GM21529 (cell line): ENCODE data around the gene ALDH3B1.

Experiments used
- ATAC-seq: cut with Tn5 transposase; IDR thresholded peaks from one replicate; pipeline ENCODE4 v1.9.1; 2021; ENCODE audit not compliant: unreplicated experiment

Gene ALDH3B1

DNA sequence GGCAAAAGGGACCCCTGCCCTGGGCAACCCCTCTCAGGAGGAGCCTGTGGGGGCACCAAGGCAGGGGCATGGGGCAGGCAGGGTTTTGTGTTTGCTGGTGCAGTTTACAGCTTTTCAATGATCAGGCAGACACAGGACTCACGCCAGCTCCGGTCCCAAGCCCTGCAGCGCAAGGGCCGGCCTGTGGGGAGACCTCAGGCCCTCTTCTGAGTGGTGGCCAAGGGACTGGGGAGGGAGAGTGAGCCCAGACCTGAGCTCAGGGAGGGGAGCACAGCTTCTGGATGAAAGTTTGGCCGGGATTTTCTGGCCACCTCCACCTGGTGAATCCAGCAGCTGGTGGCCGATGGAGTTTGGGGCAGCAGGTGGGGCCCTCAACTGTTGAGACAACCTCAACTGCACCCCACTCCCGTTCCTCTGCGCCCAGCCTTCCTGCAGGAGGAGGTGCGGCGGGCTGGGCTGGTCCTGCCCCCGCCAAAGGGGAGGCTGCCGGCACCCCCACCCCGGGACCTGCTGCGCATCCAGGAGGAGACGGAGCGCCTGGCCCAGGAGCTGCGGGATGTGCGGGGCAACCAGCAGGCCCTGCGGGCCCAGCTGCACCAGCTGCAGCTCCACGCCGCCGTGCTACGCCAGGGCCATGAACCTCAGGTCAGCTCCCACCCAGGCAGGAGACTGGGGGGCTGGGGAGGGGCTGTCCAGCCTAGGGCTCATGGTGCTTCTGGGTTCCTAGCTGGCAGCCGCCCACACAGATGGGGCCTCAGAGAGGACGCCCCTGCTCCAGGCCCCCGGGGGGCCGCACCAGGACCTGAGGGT, 32.3 kb downstream of the ALDH3B1 start:
- ATAC-seq = no peak

DNA sequence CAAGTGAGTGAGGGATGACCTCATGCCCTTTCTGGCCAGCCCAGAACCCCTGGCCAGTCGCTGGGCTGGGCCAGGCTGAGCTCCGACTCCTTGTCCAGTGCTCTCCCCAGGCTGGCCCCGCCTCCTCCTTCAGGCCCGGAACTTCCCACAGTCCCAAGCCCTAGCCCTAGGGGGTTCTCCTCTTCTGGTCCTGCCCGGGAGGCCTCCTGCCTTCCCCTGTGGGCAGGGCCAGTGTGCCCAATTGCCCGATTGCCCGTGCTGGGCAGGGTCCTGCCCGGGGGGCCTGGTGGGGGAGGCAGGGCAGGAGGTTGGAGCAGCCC, 32.9 kb downstream of the ALDH3B1 start:
- ATAC-seq = no peak

DNA sequence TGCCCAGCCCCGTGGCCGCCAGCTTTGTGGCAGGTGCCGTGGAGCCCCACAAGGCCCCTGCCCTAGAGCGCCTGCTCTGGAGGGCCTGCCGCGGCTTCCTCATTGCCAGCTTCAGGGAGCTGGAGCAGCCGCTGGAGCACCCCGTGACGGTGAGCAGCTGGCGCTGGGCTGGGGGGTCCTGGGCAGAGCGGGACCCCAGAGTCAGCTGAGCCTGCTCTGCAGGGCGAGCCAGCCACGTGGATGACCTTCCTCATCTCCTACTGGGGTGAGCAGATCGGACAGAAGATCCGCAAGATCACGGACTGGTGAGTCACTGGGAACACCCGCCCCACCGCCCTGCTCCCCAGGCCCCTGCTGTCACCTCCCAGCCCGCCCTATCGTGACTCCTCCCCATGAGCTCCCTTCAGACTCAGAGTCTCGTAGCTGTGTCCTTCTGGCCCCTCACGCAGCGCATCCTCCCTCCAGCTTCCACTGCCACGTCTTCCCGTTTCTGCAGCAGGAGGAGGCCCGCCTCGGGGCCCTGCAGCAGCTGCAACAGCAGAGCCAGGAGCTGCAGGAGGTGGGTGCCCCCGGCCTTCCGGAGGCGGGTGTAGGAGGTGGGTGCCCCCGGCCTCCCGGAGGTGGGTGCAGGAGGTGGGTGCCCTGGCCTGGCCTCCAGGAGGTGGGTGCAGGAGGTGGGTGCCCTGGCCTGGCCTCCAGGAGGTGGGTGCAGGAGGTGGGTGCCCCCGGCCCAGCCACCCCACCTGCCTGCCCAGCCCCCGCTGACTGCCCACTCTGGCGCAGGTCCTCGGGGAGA, 33.4 kb downstream of the ALDH3B1 start:
- ATAC-seq = no peak

DNA sequence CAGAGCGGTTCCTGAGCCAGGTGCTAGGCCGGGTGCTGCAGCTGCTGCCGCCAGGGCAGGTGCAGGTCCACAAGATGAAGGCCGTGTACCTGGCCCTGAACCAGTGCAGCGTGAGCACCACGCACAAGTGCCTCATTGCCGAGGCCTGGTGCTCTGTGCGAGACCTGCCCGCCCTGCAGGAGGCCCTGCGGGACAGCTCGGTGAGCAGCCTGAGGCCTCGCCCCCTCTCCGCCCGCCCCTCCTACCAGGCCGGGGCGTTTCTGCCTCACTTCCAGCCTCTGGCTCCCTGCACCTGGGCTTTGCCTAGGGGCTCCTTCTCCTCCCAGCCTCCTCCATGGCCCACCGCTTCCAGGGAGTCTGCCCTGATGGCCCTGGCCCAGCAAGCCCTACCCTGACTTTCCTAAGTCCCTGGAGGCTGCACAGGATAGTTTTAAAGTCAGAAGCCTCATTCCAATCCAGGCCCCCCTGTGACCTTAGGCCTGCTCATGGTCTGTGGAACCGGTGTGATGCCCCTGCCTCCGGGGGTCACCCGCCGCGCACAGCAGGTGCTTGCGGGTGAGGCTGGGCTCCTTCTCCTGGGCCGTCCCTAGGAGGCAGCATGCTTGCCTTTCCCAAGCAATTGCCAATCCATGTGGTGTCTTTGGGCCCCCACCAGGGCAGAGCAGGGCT, 34.2 kb downstream of the ALDH3B1 start:
- no peak for ATAC-seq

- ATAC-seq = no peak
These were observed 34.8 kb downstream of the ALDH3B1 start for GRCh38 chr11:68044898-68045351.

DNA sequence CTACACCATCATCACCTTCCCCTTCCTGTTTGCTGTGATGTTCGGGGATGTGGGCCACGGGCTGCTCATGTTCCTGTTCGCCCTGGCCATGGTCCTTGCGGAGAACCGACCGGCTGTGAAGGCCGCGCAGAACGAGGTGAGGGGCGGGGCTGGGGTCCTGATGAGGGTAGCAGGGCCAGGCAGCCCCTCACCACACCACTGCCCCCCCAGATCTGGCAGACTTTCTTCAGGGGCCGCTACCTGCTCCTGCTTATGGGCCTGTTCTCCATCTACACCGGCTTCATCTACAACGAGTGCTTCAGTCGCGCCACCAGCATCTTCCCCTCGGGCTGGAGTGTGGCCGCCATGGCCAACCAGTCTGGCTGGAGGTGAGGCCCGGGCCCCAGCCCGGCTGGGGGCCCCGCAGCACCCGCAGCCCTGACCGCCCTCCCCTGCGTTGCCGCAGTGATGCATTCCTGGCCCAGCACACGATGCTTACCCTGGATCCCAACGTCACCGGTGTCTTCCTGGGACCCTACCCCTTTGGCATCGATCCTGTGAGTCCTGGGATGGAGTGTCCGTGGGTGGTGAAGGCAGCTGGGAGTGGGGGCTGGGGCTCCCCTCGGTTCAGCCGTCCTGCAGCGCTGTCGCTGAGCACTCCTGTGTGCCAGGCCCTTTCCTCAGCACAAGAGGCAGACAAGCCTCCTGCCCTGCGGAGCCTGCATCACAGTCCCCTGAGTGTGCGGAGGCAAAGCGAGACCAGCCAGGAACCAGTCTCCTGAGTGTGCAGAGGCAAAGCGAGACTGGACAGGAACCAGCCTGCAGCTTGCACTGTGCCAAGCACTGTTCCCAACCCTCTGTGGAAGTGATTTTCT, 37.5 kb downstream of the ALDH3B1 start:
- no peak for ATAC-seq

DNA sequence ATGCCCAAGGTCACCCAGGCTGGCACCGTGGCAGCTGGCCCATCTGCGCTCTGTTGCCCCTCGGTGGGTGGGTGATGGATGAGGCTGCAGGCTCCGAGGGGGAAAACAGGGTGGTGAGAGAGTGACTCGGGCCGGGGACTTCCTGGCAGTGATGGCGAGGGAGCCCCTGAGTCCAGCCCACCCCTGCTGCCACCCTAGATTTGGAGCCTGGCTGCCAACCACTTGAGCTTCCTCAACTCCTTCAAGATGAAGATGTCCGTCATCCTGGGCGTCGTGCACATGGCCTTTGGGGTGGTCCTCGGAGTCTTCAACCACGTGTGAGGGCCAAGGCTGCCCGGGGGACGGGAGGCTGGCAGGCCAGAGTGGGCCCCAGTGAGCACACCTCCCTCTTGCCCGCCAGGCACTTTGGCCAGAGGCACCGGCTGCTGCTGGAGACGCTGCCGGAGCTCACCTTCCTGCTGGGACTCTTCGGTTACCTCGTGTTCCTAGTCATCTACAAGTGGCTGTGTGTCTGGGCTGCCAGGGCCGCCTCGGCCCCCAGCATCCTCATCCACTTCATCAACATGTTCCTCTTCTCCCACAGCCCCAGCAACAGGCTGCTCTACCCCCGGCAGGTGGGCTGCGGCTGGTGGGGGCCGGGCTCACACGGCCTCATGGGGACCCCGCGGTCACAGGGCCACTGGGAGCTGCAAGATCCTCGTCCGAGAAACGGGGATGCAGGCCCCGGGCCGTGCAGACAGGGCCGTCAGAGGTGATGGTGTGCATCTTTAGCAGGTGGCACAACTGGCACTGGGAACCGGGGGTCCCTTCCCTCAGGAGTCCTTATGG, 38.8 kb downstream of the ALDH3B1 start:
- ATAC-seq = no peak

GRCh38 chr11:68049509-68050370, 39.6 kb downstream of the ALDH3B1 start:
- ATAC-seq = no peak

DNA sequence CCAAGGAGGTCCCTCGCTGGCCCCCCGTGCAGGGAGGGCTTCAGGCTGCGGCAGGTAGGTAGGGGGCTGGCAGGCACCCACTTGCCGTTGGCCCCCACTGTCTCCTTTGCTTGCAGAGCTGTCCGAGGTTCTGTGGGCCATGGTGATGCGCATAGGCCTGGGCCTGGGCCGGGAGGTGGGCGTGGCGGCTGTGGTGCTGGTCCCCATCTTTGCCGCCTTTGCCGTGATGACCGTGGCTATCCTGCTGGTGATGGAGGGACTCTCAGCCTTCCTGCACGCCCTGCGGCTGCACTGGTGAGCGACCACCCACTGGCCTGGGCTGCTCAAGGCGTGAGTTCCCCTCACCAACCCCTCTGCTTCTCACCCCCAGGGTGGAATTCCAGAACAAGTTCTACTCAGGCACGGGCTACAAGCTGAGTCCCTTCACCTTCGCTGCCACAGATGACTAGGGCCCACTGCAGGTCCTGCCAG, 40.3 kb downstream of the ALDH3B1 start:
- ATAC-seq = no peak

- no peak for ATAC-seq
These were observed 41.3 kb downstream of the ALDH3B1 start for GRCh38 chr11:68051191-68052136.

GRCh38 chr11:68052137-68052873, 42.2 kb downstream of the ALDH3B1 start:
- no peak for ATAC-seq

DNA sequence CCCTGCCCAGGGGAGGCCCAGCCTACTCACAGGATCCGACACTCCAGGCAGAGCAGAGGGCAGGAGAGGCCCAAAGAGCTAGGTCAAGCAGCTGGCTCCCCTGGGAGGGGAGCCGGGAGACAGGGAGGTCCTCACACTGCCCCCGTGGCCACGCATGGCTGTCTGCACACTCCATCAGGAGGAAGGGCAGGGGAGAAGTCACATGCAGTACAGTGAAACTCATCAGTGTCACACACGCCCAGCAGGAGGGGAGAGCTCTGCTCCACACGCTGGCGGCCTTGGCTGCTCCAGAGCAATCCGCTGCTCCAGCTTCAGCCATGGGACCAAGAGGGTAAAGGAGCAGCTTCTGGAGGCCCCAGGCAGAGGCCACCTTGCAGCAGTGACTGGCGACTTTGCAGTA, 43.0 kb downstream of the ALDH3B1 start:
- no peak for ATAC-seq

- ATAC-seq = no peak
These were observed 44.1 kb downstream of the ALDH3B1 start for GRCh38 chr11:68053981-68054812.

DNA sequence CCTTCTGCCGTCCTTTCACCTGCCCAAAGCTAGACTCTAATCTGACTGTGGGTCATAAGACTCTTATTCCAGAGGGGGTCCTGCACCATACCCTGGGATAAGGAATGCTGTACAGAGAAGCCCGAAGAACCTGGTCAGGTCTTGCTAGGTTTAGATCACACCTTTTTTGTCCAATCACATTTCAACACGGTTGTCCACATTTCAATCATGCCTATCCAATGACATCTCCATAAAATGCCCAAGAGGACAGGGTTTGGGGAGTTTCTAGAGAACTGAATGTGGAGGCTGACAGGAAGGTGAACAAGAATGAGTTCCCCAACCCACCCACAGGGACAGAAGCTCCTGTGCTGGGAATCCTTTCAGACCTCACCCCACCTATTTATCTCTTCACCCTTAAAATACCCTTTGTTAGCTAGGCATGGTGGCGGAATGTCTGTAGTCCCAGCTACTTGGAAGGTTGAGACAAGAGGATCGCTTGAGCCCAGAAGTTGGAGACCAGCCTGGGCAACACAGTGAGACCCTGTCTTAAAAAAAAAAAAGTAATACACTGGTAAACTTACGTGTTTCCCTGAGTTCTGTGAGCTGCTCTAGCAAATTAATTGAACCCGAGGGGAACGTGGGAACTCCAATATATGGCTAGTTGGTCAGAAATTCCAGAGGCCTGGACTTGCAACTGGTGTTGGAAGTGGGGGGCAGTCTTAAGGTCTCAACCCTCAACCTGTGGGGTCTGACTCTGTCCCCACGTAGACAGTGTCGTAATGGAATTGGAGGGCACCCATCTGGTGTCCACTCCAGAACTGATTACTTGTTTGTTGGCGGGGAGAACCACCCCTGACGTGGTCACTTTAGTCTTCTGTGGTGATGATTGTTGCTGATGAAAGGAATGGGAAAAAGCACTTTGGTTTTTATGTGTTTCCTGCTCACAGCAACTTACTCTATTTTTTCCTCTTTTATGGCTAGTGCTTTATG, 46.5 kb downstream of the ALDH3B1 start:
- ATAC-seq = no peak

DNA sequence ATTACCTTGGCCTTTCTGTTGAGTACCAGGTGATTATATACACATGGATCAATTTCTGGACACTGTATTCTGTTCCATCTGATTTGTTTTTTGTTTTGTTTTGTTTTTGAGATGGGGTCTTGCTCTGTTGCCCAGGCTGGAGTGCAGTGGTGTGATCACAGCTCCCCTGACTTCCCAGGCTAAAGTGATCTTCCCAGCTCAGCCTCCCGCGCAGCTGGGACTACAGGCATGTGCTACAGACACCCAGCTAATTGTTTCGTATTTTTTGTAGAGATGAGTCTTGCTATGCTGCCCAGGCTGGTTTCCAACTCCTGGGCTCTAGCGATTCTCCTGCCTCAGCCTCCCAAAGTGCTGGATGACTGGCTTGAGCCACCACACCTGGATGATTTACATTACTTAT, 47.7 kb downstream of the ALDH3B1 start:
- ATAC-seq = no peak
